ENCODE measurements around the gene COPS7B. TPM values are rescaled to one million over a fixed set of nuclear protein-coding genes. Genes with fewer than 3 reads are reported as not detected.

The COPS7B gene
- total and polyA plus RNA-seq, 4 donors = 8.7 to 13.5 (median 10.3) TPM

- TF ChIP-seq ZBTB33 (IDR thresholded peaks at IDR 0.05) = no peak
- TF ChIP-seq MAX (IDR thresholded peaks at IDR 0.05) = no peak
- no peak for TF ChIP-seq RXRA (IDR thresholded peaks at IDR 0.05)
- TF ChIP-seq HNF4G (IDR thresholded peaks at IDR 0.05) = no peak
- TF ChIP-seq RAD21 (IDR thresholded peaks at IDR 0.05) = no peak
Observed at GRCh38 chr2:231807020-231807419, 20.8 kb downstream of the COPS7B start (continued).

GRCh38 chr2:231810905-231811304, 24.7 kb downstream of the COPS7B start:
- DNase-seq (ENCODE audit: low spot score) = no peak
- no peaks in the 10 kb centered on the region for H3K9me3 ChIP-seq (ENCODE audit: control insufficient read depth in 4 of 4, low read length in 3 of 4)
- peaks cover 4 to 41% (median 23%) of the 10 kb centered on the region in 4 donors for H3K36me3 ChIP-seq (ENCODE audit: control insufficient read depth in 4 of 4, insufficient read depth in 3 of 4, low read depth in 1 of 4, low read length in 3 of 4)
- no peaks in the 10 kb centered on the region for H3K4me1 ChIP-seq (ENCODE audit: control insufficient read depth in 4 of 4, insufficient read depth in 4 of 4, low read length in 3 of 4)
- H3K27me3 ChIP-seq (ENCODE audit: control insufficient read depth in 4 of 4, insufficient read depth in 4 of 4, low read length in 3 of 4) = no peaks in the 10 kb centered on the region
- H3K4me3 ChIP-seq (ENCODE audit: low read depth in 1 of 3, low read length in 3 of 3) = no peak overlapping the region
- no peak overlapping the region for H3K27ac ChIP-seq (ENCODE audit: low read depth in 1 of 2, low read length in 2 of 2)
- no peak overlapping the region for H3K9ac ChIP-seq (ENCODE audit: low read depth in 1 of 2, low read length in 2 of 2)
- no peak for TF ChIP-seq YY1 (IDR thresholded peaks at IDR 0.05)
- no peak for TF ChIP-seq NR2F2 (IDR thresholded peaks at IDR 0.05)
- no peak for TF ChIP-seq SP1 (IDR thresholded peaks at IDR 0.05)
- no peak for TF ChIP-seq RXRA (IDR thresholded peaks at IDR 0.05)
- TF ChIP-seq JUND (IDR thresholded peaks at IDR 0.05) = no peak
- no peak for TF ChIP-seq REST (IDR thresholded peaks at IDR 0.05)
- no peak for TF ChIP-seq ATF3 (IDR thresholded peaks at IDR 0.05)
- TF ChIP-seq EGR1 (IDR thresholded peaks at IDR 0.05; ENCODE audit: low read depth in 2 of 2) = no peak
- no peak for TF ChIP-seq MAX (IDR thresholded peaks at IDR 0.05)
- no peak for TF ChIP-seq HNF4G (IDR thresholded peaks at IDR 0.05)
- no peak for TF ChIP-seq CTCF (IDR thresholded peaks at IDR 0.05; ENCODE audit: low read depth, low read length, missing input control)
- TF ChIP-seq GABPA (IDR thresholded peaks at IDR 0.05 in 1 of 2, conservative IDR thresholded peaks at IDR 0.05 in 1 of 2) = no peak
- TF ChIP-seq TAF1 (conservative IDR thresholded peaks at IDR 0.05) = no peak
- no peak for TF ChIP-seq FOXA1 (IDR thresholded peaks at IDR 0.05)
- TF ChIP-seq FOXA2 (IDR thresholded peaks at IDR 0.05) = no peak
